ENCODE measurements around the gene RAD54L2.
"Not testable (repeated sequence)": the region's sequence is repeated elsewhere in the genome, so short reads cannot be mapped to it uniquely, and the experiment has no call there.

The RAD54L2 gene, protein sequence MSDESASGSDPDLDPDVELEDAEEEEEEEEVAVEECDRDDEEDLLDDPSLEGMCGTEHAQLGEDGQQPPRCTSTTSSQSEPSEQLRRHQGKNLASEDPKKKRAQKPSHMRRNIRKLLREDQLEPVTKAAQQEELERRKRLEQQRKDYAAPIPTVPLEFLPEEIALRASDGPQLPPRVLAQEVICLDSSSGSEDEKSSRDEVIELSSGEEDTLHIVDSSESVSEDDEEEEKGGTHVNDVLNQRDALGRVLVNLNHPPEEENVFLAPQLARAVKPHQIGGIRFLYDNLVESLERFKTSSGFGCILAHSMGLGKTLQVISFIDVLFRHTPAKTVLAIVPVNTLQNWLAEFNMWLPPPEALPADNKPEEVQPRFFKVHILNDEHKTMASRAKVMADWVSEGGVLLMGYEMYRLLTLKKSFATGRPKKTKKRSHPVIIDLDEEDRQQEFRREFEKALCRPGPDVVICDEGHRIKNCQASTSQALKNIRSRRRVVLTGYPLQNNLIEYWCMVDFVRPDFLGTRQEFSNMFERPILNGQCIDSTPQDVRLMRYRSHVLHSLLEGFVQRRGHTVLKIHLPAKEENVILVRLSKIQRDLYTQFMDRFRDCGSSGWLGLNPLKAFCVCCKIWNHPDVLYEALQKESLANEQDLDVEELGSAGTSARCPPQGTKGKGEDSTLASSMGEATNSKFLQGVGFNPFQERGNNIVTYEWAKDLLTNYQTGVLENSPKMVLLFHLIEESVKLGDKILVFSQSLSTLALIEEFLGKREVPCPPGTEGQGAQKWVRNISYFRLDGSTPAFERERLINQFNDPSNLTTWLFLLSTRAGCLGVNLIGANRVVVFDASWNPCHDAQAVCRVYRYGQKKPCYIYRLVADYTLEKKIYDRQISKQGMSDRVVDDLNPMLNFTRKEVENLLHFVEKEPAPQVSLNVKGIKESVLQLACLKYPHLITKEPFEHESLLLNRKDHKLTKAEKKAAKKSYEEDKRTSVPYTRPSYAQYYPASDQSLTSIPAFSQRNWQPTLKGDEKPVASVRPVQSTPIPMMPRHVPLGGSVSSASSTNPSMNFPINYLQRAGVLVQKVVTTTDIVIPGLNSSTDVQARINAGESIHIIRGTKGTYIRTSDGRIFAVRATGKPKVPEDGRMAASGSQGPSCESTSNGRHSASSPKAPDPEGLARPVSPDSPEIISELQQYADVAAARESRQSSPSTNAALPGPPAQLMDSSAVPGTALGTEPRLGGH (N-terminal part only)

DNA sequence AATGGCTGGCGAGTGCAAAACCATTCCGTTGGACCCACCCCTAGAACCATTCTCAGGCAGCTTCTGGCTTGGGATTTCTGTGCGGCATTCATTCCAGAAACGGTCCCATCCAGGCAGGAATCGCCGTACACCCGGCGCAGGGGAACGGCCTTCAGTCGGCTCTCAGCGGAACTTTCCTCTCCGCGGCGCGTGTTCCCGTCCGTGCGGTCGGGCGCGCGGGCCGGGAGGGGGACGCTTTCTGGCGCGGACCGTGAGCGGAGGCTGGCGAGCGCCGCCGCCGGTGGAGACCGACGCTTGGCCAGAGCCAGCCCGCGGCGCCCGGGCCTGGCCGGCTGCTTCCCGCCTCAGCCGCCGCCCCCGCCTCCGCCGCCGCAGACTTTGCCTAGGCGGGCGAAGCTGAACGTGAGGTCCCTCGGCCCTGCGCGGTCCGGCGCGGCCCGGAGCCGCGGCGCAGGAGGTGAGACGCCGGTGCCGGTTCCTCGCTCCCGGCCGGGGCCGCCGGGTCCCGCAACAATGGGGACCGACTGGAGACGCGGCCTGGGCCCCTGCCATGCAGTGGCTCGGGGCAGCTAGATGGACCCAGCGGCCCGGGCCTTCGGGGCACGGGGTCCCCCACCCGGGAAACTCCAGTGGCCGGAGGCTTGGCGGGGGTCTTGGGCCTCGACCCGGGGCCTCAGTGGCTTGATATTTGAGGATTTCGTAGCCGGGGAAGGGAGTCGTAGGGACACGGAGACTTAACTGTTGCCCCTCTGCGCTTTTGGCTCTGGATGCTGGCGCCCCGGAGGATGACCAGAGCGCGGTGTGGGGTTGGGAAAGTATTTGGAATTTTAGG, at the start of gene RAD54L2:
Gene RAD54L2, plus strand, starts transcription at position 261 of the 832 bp plus-strand sequence. CDS start 51,702 bp downstream, outside the sequence.
- peak; percentile 60 to 64 (median 64) for DNase-seq

DNA sequence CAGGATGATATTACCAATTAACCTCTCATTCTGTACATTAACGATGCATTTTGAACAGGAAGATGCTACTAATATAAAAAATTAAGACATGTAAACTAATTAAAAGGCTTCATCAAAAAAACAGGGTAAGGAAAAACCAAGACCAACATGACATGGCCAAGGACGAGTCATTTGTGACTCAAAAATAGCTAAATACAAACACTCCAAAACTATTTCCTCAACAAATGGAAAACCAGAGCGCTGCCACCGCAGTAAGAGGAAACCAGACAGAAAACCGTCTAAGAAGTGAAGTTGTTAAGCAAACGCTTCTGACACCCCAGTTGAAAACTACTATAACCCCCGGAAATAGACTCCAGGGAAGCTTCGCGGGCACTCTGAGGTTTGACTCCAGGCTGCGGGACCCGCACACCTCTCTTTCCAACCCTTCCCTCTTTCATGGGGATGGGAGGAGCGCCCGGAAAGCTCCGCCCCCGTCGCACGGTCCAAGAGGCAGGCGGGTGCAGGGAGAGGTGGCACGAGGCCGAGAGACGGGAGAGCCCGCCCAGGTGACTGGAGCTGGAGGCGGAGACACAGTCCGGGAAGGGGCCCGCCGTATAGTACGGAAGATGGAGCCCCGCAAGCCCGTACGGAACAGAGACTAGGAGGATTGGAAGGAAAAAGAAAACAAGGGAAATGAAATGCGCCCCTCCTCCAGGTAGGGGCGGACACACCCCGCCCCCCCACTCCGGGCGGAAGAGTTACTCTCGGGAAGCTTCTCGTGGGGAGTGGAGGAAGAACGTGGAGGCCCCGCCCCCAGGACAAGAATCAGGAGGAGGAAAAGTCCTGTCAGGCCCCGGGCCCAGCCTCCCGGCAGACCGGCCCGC, 39.4 kb upstream of the RAD54L2 start:
- peak; percentile 49 to 84 (median 62) for DNase-seq

DNA sequence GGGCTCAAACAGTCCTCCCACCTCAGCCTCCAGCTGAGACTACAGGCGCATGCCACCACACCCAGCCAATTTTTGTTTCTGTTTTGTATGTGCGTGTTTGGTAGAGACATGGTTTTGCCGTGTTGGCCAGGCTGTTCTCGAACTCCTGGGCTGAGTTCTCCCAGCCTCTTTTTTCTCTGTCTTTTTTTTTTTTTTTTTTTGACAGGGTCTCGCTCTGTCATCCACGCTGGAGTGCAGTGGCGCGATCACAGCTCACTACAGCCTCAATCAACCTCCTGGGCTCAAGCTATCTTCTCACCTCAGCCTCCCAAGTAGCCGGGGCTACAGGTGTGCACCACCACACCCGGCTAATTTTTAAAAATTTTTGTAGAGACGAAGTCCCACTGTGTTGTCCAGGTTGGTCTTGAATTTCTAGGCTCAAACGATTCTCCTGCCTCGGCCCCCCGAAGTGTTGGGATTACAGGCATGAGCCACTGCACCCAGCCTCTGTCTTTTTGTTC, 37.8 kb upstream of the RAD54L2 start:
- no peak for DNase-seq

- DNase-seq, result peak; percentile 47 to 76 (median 62)
These were observed 36.5 kb upstream of the RAD54L2 start for GRCh38 chr3:51501833-51502561.

GRCh38 chr3:51502562-51502910, 36.0 kb upstream of the RAD54L2 start:
- no peak for DNase-seq

- DNase-seq, result no peak
These were observed 35.5 kb upstream of the RAD54L2 start for GRCh38 chr3:51503007-51503406.

GRCh38 chr3:51508255-51508654, 30.3 kb upstream of the RAD54L2 start:
- DNase-seq, result no peak

GRCh38 chr3:51510996-51511395, 27.5 kb upstream of the RAD54L2 start:
- no peak for DNase-seq

DNA sequence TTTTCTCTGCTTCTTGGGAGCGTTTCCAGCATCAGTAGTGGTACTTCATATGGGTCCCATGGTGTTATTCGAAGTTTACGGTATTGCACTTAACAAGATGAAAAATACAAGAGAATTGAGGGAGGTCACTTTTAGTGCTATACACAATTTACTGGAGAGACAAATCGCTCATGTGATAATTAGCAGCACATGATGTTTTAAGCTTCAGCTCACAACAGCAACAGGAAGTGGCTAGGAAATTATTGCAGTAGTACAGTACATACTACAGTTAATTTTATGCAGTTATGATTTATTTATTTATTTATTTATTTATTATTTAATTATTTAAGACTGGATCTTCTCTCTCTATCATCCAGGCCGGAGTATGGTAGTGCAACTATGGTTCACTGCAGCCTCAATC, 24.3 kb upstream of the RAD54L2 start:
- DNase-seq, result no peak

- DNase-seq, result no peak
These were observed 18.7 kb upstream of the RAD54L2 start for GRCh38 chr3:51519848-51520247.

DNA sequence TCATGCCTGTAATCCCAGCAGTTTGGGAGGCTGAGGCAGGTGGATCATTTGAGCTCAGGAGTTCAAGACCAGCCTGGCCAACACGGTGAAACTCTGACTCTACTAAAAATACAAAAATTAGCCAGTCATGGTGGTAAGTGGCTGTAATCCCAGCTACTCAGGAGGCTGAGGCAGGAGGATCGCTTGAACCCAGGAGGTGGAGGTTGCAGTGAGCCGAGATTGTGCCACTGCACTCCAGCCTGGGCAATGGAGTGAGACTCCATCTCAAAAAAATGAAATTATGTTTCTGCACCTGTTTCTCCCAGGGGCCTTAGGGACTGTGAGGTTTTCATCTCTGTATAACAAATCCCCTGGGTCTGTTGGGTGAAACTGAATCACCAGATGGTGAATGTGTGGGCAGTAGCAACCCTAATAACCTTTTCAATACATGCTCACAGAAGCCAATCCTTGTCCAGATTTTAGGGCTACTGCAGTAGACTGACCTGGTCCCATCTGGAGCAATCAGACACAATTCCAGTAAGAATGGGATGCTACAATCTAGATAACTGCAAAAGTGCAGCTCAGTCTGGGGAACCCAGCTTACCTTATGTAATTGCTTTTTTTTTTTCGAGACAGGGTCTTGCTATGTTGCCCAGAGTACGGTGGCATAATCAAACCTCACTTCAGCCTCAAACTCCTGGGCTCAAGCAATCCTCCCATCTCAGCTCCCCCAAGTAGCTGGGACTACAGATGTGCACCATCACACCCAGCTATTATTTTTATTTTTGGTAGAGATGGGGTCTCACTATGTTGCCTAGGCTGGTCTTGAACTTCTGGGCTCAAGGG, 17.4 kb upstream of the RAD54L2 start:
- DNase-seq, result not testable (repeated sequence)

- no peak for DNase-seq
These were observed 16.1 kb upstream of the RAD54L2 start for GRCh38 chr3:51522273-51522962.

GRCh38 chr3:51524874-51525273, 13.6 kb upstream of the RAD54L2 start:
- DNase-seq, result not testable (repeated sequence)

DNA sequence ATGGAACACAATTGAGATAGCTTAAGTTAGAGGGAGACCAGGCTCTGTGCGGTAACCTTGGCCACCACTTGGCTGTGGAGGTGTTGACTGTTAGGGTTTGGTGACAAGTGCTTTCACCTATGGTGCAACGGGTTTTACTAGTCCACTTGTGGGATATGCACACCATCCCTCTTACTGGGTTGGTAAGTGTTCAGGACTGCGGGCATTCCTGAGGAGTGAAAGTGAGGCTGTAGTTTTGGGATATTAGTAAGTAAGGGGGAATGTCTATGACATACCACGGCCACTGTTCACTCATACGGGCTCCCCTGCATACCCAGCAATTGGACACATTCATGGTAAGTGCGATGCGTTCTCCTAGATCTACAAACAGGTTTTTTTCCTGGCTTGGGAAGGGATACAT, 8.0 kb upstream of the RAD54L2 start:
- no peak for DNase-seq

DNA sequence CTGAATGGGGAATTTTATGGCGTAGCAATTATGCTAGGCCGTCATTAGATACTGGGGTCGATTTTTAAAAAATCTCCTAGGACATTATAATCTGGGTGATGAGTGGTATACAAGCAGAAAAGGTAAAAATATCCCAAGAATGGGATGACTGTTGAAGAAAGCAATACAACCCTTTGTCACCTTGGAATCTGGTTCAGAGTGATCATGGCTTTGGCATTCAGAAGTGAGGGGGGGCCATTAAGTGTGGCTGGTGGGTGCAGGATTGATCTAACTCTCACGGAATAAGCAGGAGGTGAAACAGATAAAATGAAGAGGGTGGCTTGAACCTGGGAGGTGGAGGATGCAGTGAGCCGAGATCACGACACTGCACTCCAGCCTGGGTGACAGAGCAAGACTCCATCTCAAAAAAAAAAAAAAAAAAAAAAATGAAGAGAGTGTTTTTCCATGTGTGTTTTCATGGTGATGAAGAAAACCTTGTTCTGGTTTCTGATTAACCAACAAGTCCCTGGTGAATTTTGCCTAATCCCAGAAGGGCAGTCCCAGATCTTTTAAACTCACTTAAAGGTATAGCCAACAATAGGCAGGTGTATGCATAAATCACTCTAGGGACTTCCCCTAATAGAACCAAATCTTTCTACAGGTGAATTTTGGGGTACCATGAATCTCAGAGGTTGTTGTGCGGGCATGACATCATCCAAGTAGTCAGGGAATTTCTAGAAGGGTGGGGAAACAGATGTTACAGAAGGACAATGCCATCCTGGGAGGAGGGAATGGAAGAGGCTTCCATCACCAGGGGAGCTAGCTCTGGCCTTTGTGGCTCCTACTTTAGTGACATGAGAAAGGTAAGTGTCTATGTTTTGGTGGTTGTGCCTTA, 3.1 kb upstream of the RAD54L2 start:
- DNase-seq, result no peak

GRCh38 chr3:51537631-51538030, 888 bp upstream of the RAD54L2 start:
- DNase-seq, result not testable (repeated sequence)

- no peak for DNase-seq
These were observed 432 bp upstream of the RAD54L2 start for GRCh38 chr3:51538115-51538458.
